PC-3 (cell line): ENCODE data around the gene ZFYVE19.

ENCODE experiments used
- CTCF ChIP-seq: fragments of 300-600 bp; sonication (generic); conservative IDR thresholded peaks from 2 replicates; pipeline ENCODE4 v1.5.1; 2017; ENCODE audit warnings: antibody characterized with exemption, low read depth, mild to moderate bottlenecking, low read length
- EZH2 ChIP-seq: fragments of 300-600 bp; sonication (generic); IDR thresholded peaks from one replicate; pipeline ENCODE4 v1.6.1; 2017; ENCODE audit warnings: antibody characterized with exemption, mild to moderate bottlenecking, low read length; ENCODE audit not compliant: unreplicated experiment
- EZH2phosphoT487 ChIP-seq: fragments of 300-600 bp; sonication (generic); IDR thresholded peaks from 2 replicates; pipeline ENCODE4 v1.6.1; 2018; ENCODE audit warnings: mild to moderate bottlenecking, antibody characterized with exemption, low read length, borderline replicate concordance

- TF ChIP-seq CTCF (peak; percentile 94), EZH2phosphoT487 (no peak), EZH2 (no peak)
These were observed 52.4 kb downstream of the ZFYVE19 start for GRCh38 chr15:40859206-40859851.
